Measurements from ENCODE around the gene DET1. TPM values are rescaled to one million over a fixed set of nuclear protein-coding genes. Genes with fewer than 3 reads are reported as not detected.
"Not testable (repeated sequence)": the region's sequence is repeated elsewhere in the genome, so short reads cannot be mapped to it uniquely, and the experiment has no call there.

The DET1 gene
- total RNA-seq, 2 experiments from 2014 or later = 2.2 to 2.8 TPM

DNA sequence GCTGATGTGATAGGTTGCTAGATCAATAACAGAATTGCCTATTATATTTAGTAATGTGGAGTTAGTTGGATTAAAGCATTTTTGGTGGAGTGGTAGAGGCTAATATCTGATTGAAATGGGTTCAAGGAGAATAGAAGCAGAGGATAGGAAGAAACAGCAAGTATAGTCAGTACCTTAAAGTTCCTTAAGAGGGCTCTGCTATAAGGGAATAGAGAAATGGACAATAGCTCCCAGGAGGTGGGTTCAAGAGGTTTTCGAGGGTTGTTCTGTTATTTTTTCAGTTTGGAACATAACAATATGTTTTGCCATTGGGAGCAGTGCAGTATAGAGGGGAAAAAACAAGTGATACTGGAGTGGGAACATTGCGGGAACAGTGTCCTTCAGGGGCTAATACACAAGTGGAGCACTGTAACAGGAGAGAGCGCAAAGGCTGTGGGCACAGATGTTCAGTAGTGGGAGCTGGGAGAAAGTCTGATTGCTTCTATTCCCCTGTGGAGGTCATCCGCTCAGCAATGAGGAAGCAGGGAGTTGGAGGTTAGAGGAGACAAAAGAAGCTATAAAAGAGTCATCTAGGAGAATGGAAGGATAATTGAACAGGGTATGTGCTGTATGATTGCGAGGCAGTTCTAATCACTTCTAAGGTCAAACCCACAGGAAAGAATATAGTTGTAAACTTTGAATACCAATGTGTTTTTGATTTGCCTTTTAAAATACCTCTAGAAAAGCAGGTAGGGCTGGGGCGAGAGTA, 75.7 kb downstream of the DET1 start:
- Mint-ChIP-seq H3K4me3 (no peak overlapping the region), H3K36me3 (ENCODE audit: low read depth) (peaks cover 57% of the 10 kb centered on the region), H3K9me3 (no peaks in the 10 kb centered on the region), H3K27me3 (no peaks in the 10 kb centered on the region), H3K4me1 (ENCODE audit: low read depth) (peaks cover 35% of the 10 kb centered on the region), H3K27ac (no peak overlapping the region)
- ATAC-seq (ENCODE audit: poor library complexity) = no peak
- H3K27ac ChIP-seq (ENCODE audit: low read depth in 1 of 2, low read length in 2 of 2) = no peak overlapping the region
- H3K27me3 ChIP-seq (ENCODE audit: control insufficient read depth in 1 of 2, insufficient read depth in 2 of 2, low read length in 2 of 2) = no peaks in the 10 kb centered on the region
- no peaks in the 10 kb centered on the region for H3K9me3 ChIP-seq (ENCODE audit: control insufficient read depth in 1 of 2, insufficient read depth in 1 of 2, low read length in 2 of 2)
- POLR2A ChIA-PET = no interaction called here
- H3K4me3 ChIP-seq (ENCODE audit: low read length) = no peak overlapping the region
- intact Hi-C loops (cut with DNase I, micrococcal nuclease) = loop anchor here (2.0 to 10.0 kb wide), 3 partner anchors 150 to 424 kb away; partner anchors contain the start of genes AEN (in 1 of the 2) and HAPLN3 (in 1 of the 2)
- DNase-seq = no peak
- peaks cover 31% of the 10 kb centered on the region for H3K36me3 ChIP-seq (ENCODE audit: insufficient read depth, low read length)
- TF ChIP-seq, protein P1, sequence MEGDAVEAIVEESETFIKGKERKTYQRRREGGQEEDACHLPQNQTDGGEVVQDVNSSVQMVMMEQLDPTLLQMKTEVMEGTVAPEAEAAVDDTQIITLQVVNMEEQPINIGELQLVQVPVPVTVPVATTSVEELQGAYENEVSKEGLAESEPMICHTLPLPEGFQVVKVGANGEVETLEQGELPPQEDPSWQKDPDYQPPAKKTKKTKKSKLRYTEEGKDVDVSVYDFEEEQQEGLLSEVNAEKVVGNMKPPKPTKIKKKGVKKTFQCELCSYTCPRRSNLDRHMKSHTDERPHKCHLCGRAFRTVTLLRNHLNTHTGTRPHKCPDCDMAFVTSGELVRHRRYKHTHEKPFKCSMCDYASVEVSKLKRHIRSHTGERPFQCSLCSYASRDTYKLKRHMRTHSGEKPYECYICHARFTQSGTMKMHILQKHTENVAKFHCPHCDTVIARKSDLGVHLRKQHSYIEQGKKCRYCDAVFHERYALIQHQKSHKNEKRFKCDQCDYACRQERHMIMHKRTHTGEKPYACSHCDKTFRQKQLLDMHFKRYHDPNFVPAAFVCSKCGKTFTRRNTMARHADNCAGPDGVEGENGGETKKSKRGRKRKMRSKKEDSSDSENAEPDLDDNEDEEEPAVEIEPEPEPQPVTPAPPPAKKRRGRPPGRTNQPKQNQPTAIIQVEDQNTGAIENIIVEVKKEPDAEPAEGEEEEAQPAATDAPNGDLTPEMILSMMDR (IDR thresholded peaks at IDR 0.05) = no peak
- CTCF ChIA-PET = no interaction called here
- peaks cover 19% of the 10 kb centered on the region for H3K4me1 ChIP-seq (ENCODE audit: insufficient read depth, low read length)

DNA sequence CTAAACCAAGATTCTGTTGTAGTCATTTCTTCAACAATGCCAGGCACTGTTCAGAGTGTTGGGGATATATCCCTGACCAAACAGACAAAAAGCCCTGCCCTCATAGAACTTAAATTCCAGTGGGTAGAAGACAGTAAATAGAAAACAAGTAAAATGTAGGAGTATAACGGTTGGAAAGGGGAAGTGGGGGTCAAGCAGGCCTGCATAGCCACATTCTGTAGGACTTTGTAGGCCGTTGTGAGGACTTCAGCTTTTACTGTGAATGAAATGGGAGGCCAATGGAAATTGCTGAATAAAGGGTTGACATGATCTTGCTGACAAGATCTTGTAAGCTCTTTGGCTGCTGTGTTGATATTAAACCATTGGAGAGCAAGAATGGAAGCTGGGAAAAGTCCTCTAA, 77.2 kb downstream of the DET1 start:
- ChIA-PET CTCF (no interaction called here), POLR2A (no interaction called here)
- Mint-ChIP-seq H3K27ac (no peak overlapping the region), H3K9me3 (no peaks in the 10 kb centered on the region), H3K36me3 (ENCODE audit: low read depth) (peaks cover 54% of the 10 kb centered on the region), H3K27me3 (no peaks in the 10 kb centered on the region), H3K4me3 (no peak overlapping the region), H3K4me1 (ENCODE audit: low read depth) (peaks cover 38% of the 10 kb centered on the region)
- Histone ChIP-seq H3K4me3 (ENCODE audit: low read length) (no peak overlapping the region), H3K36me3 (ENCODE audit: insufficient read depth, low read length) (peaks cover 37% of the 10 kb centered on the region), H3K9me3 (ENCODE audit: control insufficient read depth in 1 of 2, insufficient read depth in 1 of 2, low read length in 2 of 2) (no peaks in the 10 kb centered on the region), H3K27ac (ENCODE audit: low read depth in 1 of 2, low read length in 2 of 2) (no peak overlapping the region), H3K27me3 (ENCODE audit: control insufficient read depth in 1 of 2, insufficient read depth in 2 of 2, low read length in 2 of 2) (no peaks in the 10 kb centered on the region), H3K4me1 (ENCODE audit: insufficient read depth, low read length) (peaks cover 19% of the 10 kb centered on the region)
- TF ChIP-seq, protein P1 (IDR thresholded peaks at IDR 0.05) = no peak
- intact Hi-C loops (cut with DNase I, micrococcal nuclease) = loop anchor here (5.0 kb wide), 5 partner anchors 193 to 1108 kb away; partner anchors contain the start of genes ABHD2 (in 1 of the 2), FANCI (in 1 of the 2), HAPLN3 (in 1 of the 2) and TICRR (in 1 of the 2)
- ATAC-seq (ENCODE audit: poor library complexity) (no peak), DNase-seq (no peak)

DNA sequence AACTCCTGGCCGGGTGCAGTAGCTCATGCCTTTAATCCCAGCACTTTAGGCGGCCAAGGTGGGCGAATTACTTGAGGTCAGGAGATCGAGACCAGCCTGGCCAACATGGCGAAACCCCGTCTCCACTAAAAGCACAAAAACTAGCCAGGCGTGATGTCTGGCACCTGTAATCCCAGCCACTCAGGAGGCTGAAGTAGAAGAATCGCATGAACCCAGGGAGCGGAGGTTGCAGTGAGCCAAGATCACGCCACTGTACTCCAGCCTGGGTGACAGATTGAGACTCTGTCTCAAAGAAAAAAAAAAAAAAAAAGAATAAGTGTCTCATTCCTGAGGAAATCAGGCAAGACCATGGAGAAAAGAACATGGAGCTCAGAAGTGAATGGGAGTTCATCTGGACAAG, 77.8 kb downstream of the DET1 start:
- CTCF ChIA-PET = interaction anchor here (1.9 to 2.6 kb wide), 2 partner anchors 156 to 170 kb away, joined by 5 to 7 read pairs; partner anchors contain the start of gene ISG20
- H3K27me3 ChIP-seq (ENCODE audit: control insufficient read depth in 1 of 2, insufficient read depth in 2 of 2, low read length in 2 of 2); H3K27ac ChIP-seq (ENCODE audit: low read depth in 1 of 2, low read length in 2 of 2); ATAC-seq (ENCODE audit: poor library complexity); H3K9me3 ChIP-seq (ENCODE audit: control insufficient read depth in 1 of 2, insufficient read depth in 1 of 2, low read length in 2 of 2); H3K4me3 ChIP-seq (ENCODE audit: low read length); H3K27me3 Mint-ChIP-seq; DNase-seq; POLR2A ChIA-PET; H3K9me3 Mint-ChIP-seq: not testable (repeated sequence)
- peak overlapping the region; percentile 98 for H3K4me3 Mint-ChIP-seq
- H3K36me3 ChIP-seq (ENCODE audit: insufficient read depth, low read length) = peaks cover 42% of the 10 kb centered on the region
- intact Hi-C loops (cut with DNase I, micrococcal nuclease) = loop anchor here (5.0 kb wide), 5 partner anchors 194 to 1109 kb away; partner anchors contain the start of genes ABHD2 (in 1 of the 2), FANCI (in 1 of the 2), HAPLN3 (in 1 of the 2) and TICRR (in 1 of the 2)
- H3K36me3 Mint-ChIP-seq (ENCODE audit: low read depth) = peaks cover 55% of the 10 kb centered on the region
- H3K4me1 ChIP-seq (ENCODE audit: insufficient read depth, low read length) = peaks cover 19% of the 10 kb centered on the region
- H3K4me1 Mint-ChIP-seq (ENCODE audit: low read depth) = peaks cover 43% of the 10 kb centered on the region
- H3K27ac Mint-ChIP-seq = peak overlapping the region; percentile 99
